NCI-H2029 (cell line): ENCODE measurements around the gene SERPINB7.

ENCODE experiments used
- DNase-seq: peaks from one replicate; lab custom pipeline; 2025; lab: John Stamatoyannopoulos, UW

Gene SERPINB7

DNA sequence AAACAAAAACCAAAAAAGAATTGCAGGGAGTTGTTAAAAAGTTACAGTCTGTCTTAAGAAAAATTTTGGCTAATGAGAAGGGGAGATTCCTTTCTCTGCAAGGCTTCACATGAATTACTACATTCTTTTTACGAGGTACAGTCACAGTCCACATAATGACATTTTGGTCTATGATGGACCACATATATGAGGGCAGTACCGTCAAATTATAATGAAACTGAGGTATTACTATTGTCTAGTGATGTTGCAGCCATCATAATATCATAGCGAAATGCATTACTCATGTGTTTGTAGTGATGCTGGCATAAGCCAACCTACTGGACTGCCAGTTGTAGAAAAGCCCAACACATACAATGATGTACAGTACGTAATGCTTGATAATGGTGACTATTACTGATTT lies 12.5 kb downstream of the SERPINB7 start:
- no peak for DNase-seq

DNA sequence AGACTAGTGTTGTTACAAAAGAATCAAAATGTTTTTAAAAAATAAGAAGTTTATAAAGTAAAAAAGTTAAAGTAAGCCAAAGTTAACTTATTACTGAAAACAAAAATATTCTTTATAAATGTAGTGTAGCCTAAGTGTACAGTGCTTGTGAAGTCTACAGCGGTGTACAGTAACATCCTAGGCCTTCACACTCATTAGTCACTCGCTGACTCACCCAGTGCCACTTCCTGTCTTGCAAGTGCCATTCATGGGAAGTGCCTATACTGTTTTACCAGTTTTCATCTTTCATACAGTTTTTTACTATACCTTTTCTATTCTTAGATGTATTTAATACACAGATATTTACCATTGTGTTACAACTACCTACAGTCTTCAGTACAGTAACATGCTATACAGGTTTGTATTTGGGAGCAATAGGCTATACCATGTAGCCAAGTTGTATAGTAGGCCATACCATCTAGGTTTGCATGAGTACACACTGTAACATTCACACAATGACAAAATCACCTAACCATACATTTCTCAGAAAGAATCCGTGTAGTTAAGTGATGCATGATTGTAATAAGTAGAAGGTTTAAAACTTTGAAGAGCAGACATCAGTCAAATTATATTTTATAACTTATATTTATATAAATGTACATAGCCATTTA lies 13.4 kb downstream of the SERPINB7 start:
- DNase-seq, result no peak

DNA sequence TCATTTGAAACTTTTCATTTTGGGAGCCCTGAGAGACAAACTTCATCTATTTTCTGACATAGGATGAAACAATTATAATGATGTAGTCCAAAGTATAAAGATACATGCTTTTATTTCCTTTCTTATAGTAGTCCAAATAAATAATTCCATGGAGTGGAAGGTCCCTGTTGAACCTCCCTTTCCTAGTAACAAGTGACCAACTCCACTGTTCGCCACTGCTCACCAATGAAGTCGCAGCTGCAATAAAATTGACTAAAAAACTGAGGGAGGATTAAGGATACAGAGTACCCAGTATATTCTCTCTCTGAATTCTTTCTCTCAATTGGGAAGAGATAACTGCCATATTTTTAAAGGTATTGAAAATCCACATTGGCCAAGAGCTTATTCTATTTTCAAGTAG lies 14.1 kb downstream of the SERPINB7 start:
- DNase-seq, result no peak

DNA sequence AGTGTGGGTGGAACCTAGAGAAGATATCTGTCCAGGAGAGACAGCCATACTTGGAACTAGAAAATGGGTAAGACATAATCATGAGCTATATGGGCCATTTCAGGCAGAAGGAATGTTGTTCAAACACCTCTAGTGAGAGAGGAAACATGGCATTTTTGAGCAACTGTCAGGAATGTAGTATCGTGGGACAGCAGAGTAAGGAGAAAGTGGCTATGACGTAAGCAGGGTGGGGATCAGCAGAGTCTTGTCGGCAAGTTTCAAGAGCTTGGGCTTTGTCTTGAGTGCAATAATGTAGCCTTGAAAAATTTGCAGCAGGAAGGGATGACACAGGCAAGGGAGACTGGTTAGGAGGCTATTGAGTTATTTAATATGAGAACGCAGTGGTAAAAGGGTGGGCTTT lies 20.4 kb downstream of the SERPINB7 start:
- DNase-seq, result no peak

DNA sequence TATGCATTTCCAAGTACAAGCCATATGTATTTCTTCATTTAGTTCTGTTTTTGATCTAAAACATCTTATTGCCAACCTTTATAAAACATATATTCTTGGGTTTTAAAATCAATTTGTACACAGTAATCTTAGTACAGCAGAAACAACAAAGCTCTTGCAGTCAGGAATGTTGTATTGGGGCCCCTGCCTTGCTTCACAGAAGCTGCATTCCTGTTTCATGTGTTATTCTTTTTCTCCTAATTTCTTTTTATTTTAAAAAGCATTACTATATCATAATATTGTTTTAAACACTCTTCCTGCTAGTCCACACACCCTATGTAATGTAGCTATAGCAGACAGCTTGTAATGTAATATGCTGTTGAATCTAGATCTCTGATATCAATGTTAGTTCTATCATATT lies 24.0 kb downstream of the SERPINB7 start:
- no peak for DNase-seq

DNA sequence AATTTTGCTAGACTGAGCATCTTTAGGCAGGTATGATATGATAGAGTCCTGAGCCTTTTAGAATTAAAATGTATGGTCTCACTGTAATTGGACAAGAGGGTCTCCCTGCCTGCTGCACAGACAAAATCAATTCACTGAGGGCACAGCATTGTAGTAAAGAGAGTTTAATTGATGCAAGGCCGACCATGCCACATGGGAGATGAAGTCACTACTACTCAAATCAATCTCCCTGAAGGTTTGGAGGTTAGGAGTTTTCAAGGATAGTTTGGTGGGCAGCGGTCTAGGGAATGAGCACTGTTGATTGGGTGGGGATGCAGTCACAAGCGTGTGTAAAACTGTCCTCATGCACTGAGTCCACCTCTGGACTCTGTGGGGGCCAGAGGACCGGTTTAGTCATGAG lies 26.1 kb downstream of the SERPINB7 start:
- no peak for DNase-seq

DNA sequence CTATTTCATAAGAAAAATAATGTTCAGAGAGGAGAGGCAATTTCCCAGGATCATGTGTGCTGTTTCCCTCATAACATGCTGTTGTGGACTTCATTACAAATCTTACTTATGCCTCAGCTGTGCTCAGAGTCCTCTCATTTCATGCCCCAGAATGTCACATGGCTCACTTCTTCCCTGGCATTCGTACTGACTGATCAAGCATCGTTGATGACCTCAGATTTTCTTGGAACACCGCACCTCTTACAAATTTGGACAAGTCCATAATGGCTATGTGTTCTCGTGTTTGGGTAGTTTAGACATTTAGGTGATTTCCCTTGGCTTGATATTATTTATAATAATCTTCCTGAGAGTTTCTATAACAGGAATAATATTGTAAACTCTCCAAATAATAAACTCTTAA lies 32.9 kb downstream of the SERPINB7 start:
- DNase-seq, result no peak

DNA sequence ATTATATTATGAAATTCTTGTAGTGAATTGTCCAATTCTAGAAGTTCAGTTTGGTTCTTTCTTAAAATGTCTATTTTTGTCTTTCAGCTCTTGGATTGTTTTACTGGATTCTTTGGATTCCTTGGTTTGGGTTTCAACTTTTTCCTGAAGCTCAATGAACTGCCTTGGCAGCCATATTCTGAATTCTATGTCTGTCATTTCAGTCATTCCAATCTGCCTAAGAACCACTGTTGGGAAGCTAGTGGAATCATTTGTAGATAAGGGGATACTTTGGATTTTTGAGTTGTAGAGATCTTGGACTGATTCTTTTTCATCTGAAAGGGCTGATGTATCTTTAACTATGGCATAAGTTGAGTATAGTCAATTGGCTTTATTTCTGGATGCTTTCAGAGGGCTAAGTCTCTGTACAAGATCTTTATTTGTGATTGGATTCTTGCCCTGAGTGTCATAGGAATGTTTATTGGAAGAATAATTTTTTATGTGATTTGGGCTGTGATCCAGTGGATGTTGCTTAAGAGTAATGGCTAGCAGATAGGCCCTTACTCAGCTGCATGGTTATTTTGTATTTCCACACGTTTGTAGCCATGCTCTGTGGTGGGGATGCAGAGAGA lies 42.3 kb downstream of the SERPINB7 start:
- no peak for DNase-seq

DNA sequence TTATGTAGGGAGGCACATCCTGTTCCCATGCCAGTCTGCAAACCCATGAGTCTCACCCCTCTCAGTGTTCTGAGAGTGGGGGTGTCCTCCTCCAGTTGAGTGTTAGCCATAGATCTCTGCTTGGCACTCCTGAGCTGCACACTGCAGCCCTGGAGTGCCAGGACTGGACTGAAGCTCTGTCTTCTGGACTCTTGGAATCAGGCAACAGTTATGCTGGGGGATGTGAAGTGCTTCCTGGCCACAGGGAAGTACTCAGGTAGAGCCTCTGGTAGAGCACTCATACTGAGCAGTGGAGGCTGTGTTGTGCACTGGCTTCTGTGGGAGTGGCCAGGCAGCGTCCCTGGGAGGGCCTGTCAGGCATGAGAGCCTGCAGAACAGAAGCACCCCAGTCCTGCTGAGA lies 43.0 kb downstream of the SERPINB7 start:
- DNase-seq, result no peak

DNA sequence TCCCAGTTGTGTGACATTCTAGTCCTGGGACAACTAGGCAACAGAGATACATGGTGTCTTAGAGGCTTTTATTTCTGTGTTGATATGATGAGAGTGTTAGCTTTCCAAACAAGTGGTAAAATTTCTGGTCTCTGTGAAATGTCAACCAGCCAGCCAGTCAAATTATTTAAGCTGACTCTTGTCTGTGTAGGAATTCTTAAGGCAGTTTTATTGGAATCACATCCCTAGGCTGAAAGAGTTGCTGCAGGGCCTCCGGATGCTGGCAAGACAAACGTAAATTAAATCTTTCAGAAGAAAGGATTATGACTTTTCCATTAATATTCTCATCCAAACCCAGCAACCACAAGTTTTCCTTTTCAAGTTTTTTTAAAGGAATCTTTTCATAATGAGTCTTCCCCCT lies 44.6 kb downstream of the SERPINB7 start:
- DNase-seq, result no peak

DNA sequence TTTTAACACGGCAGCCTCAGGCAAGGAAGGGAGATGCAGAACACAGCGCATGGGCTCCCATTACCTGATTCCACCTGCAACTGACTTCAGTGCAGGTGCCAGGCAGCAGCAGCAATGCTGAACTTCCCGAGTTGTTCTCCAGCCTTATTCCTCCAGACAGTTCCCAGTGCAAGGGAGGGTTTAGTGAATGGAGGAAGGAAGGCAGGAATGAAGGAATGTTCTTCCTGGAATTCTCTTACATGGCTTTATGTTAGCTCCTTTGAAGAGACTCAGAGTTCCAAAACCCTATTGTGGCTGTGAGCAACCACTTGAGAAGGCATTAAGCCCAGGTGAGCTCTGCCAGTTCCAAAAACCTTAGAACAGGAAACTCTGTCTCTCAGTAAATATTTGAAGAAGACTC lies 45.5 kb downstream of the SERPINB7 start:
- no peak for DNase-seq

DNA sequence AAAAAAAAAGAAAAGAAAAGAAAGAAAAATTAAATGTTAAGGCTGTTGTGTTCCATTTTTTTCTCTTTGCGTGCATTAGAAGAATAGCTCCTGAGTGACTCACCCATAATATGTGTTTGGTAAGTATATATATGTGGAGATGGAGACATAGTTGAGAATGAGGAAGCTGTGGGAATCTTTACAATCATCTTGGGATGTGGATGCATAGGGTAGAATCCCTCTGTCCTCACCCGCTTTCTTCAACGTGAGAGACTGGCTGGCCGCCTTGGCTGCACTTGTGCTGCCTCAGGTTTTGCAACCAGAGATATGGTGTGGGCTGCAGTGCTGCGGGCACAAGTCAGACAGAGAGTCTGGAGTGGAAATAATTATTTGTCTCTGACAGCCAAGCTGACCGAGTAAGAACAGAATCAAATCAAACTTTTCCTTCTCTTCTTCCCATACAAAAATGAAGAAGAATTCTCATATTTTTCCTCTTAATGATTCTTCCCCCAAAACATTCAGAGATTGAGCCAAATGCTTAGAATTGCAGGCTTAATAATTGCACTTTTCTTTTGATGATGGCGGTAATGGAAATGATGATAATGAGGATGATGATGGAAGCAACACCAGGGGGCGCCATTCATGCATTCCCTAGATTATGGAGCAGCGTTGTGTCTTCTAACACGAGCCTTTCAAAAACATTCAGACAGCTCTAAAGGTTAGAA lies 48.5 kb downstream of the SERPINB7 start:
- no peak for DNase-seq

DNA sequence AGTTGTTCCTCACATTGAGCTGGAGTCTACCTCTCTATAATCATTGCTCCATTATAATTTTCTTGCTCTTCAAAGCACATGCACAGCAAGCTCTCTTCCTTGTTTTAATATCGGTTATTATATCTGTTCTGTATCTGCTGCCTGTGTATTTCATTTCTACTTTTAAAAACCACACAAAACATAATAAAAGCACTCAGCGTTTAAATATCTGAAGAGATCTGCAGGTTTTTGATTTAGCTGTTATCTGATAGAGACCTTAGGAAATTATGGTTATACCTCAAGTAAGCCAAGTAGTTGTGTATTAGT lies 49.0 kb downstream of the SERPINB7 start:
- DNase-seq, result no peak

DNA sequence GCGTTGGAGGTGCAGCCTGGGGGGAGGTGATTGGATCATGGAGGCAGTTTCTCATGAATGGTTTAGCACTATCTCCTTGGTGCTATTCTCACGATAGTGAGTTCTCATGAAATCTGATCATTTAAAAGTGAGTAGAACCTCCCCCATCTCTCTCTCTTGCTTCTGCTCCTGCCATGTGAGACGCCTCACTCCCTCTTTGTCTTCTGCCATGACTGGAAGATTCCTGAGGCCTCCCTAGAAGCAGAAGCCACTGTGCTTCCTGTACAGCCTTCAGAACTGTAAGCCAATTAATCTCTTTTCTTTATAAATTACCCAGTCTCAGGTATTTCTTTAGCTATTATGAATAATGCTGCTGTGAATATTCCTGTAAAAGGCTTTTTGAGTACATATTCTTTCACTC lies 52.9 kb downstream of the SERPINB7 start:
- DNase-seq, result no peak

DNA sequence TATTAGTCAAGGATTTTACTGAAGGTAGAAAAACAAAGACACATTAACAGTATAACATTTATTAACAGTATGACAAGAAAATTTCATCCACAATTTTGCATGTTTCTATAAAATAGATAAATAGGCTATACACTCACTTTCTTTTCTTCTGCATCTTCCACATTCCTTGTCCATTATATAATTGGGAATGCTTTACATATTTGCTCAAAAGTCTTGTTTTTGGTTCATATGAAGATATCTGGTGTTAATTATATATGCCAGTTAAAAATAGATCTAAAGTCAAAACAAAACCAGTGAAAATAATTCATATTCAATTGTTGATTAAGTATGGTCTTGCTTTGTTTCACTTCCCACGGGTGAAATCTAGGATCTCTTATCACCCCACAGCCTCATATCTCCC lies 53.4 kb downstream of the SERPINB7 start:
- DNase-seq, result no peak

DNA sequence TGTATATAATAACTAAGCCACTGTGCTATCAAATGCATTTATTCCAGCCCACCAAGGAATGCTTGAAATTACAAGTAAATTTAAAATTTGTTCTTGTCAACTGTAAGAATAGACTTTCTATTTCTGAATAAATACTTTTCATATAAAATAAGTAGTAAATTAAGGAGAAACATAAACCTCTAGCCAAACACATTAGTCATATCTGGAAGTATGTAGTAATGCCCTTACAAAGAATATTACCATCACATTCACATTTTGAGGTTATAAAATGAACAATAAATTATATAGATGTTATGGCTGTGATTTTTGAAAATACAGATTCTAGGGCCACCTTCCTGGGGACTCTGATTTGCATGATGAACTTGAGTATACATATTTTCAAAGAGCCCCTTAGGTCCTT lies 54.7 kb downstream of the SERPINB7 start:
- no peak for DNase-seq

DNA sequence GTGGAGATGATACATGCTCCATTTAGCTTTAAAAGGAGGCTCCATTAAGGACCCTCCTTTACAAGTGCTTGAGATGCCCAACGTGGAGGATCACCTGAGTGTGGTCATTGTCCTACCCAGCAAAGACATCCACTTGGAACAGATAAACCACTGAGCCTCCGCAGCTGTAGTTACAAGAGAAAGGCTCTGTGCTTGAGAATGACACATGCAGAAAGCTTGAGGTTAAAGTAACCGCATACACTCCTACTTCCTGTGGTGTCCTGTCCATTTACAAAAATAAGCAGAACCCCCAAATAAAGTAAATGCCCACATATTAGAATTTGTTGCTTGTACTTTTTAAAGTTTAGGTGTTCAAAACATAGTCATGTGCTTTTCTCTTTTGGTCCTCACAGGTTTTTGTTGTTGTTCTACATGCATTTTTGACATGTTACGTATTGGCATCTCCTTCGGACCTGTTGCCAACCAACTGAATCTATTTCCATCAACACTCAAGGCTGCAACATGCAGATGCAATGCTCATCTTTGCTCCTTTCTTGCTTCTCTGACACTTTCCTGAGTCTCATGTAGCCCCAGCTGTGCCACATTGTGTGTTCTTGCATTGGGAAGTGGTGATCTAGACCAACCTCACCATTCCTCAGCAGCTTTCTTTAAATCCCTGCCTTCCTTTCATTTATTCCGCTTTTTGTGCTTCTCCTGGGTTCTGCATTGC lies 56.0 kb downstream of the SERPINB7 start:
- DNase-seq, result no peak

DNA sequence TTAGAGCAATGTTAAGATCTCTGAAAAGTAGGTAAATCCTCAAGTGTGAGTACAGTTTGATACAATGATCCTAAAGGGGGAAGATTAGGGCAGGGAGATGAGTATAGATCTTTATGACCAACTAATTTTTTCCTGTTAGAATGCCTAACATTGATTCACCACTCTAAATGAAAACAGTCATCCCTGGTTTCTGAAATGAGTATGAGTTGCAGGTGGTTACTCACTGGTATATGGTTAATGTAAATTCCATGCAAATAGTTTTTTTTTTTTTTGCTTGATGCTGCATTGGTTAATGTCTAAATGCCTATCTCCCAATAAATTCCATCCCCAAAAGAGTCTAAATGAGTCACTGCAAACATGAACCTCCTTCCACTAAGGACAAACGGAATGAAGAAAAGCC lies 57.3 kb downstream of the SERPINB7 start:
- DNase-seq, result no peak

DNA sequence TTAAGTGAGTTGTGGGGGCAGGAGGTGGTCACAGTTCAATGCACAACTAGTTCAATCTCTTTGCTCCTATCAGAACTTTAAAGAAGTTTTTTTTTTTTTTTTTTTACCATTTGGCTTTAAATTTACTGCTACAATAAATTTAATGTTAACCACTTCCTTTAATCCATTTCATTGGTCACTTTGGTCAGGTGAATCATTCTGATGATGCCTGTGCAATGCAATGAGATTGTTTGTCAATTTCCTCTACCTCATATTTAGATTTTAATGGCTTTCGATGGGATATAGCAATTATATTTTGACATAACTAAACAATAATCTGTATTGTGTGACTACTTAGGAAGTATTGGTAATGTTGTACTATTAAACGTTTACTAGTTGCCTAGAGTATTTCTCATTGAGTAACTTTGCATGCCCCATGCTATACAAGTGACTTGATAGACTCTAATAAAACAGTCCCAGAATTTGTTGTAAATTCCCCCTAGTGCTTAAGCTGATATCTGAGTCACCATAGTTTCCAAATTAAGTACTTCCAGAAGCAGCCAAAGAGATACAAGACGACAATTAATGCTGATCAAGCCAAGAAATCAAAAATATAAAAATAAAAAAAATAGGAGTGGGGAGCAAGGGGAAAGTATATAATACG lies 59.4 kb downstream of the SERPINB7 start:
- DNase-seq, result no peak

DNA sequence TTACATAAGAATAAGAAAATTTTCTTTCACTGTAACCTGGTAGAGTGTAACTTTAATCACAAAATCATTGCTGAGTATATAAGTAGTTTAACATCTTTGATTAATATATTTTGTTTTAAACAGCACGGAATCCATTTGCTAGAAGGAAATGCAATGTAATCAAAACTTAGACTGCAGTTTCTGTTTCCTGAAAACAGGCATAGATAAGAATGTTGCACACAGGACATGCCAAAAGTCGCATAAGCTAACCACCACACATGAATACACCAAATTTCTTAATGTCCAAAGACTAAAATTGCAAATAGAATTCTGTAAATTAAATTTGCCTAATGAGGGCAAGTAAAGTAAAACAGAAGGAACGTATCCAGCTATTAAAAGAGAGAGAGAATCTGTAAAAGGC lies 61.2 kb downstream of the SERPINB7 start:
- DNase-seq, result no peak

DNA sequence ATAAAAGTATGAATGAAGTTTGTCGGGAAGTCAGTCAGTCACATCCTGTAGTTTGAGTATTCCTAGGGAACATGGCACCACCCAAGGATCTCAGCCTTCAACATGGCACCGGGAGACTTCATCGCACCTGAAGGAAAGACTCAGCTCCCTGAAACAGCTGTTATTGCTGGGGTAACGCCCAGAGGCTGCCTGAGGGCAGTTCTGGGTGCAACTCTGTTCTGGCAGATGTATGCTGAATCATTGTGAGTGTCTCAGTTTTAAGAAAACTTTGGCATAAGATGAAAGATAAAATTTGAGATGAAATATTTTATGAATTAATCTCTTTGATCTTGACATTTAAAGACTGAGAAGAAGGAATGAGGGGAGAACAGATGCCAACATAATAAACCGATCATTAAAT lies 62.4 kb downstream of the SERPINB7 start:
- DNase-seq, result no peak

DNA sequence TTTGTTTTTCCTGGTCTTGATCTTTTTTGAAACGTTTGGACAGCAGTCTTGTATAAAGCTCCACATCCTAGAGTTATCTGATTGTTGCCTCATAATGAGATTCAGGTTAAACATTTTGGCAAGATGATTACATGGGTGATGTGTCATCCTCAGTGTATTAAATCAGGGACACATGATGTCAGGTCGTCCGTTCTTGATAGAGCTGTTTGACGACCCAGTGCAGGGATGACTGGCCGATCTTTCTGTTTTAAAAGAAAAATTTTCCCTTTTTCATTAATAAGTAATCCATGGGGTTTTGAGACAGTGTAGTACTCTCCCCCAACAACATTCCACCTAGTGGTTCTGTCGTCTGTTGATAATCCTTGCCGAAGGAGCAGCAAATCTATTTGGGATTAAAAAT lies 67.8 kb downstream of the SERPINB7 start:
- no peak for DNase-seq

DNA sequence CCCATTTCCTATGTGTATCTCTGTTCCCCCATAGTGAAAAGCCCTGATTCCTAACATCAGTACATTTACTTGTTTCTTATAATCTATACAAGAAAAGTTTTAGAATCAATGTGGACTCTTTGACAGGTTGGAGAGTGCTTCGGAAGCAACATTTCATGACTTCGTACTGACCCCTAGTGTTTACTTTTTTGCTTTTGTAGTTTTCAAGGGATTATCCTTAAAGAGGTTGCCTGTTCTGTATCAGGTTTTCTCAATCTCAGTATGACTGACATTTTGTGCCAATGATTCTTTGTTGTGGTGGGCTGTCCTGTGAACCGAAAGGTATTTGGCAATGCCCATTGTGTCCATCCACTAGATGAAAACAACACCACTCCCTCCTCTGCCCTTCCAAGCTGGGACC lies 69.0 kb downstream of the SERPINB7 start:
- DNase-seq, result no peak
